Thymus (tissue), 11 donors: ENCODE data around the gene VEPH1. TPM values are rescaled to one million over a fixed set of nuclear protein-coding genes. Genes with fewer than 3 reads are reported as not detected.

ENCODE experiments used
- DNase-seq, 9 donors: peaks; one replicate each; pipeline ENCODE4 v3.0.0-alpha.2; 2013; ENCODE audit warnings: low spot score in 9 of 9, low read depth in 6 of 9, missing footprints in 1 of 9
- H3K27ac ChIP-seq, 2 donors: one replicate each; pipeline ENCODE4 v1.5.1; 2013; ENCODE audit warnings: control low read depth in 1 of 2, low read depth in 1 of 2, low read length in 1 of 2, mild to moderate bottlenecking in 1 of 2, moderate library complexity in 1 of 2
- H3K27me3 ChIP-seq, 2 donors: one replicate each; pipeline ENCODE4 v1.5.1; 2013; ENCODE audit warnings: low read length in 1 of 2; ENCODE audit not compliant: control insufficient read depth in 2 of 2, insufficient read depth in 1 of 2
- H3K36me3 ChIP-seq, 2 donors: one replicate each; pipeline ENCODE4 v1.5.1; 2013; ENCODE audit warnings: low read length in 1 of 2, mild to moderate bottlenecking in 1 of 2, moderate library complexity in 1 of 2; ENCODE audit not compliant: control insufficient read depth in 2 of 2, insufficient read depth in 2 of 2
- H3K4me1 ChIP-seq, 2 donors: one replicate each; pipeline ENCODE4 v1.5.1; 2013; ENCODE audit warnings: low read length in 2 of 2; ENCODE audit not compliant: control insufficient read depth in 2 of 2, insufficient read depth in 2 of 2
- H3K4me3 ChIP-seq, 2 donors: one replicate each; pipeline ENCODE4 v1.5.1; 2013; ENCODE audit warnings: low read length in 2 of 2, control low read depth in 1 of 2, mild to moderate bottlenecking in 1 of 2
- H3K9me3 ChIP-seq, 2 donors: one replicate each; pipeline ENCODE4 v1.5.1; 2013; ENCODE audit warnings: low read length in 1 of 2, mild to moderate bottlenecking in 1 of 2; ENCODE audit not compliant: control insufficient read depth in 2 of 2, insufficient read depth in 1 of 2
- WGBS: extraction: QIAGEN DNeasy Blood & Tissue Kit; methylation state at CpG from one replicate; pipeline ENCODE4 v1.1.7; 2013; 5-methylcytosine and 5-hydroxymethylcytosine counted together
- polyA plus RNA-seq: library from polyadenylated mRNA; stranded (reverse); fragments of 200-250 nt; gene quantifications from one replicate; pipeline ENCODE4 v1.2.3, GENCODE V29; 2013
- total RNA-seq: library from RNA; stranded (reverse); fragments of 120-200 nt; gene quantifications from one replicate; pipeline ENCODE4 v1.2.4, GENCODE V29; 2013
- donor health status: healthy.

VEPH1 gene
- total and polyA plus RNA-seq, 2 donors = 0.19 to 1.5 TPM

GRCh38 chr3:157469561-157470294 is 33.5 kb downstream of the VEPH1 start:
- no peak for DNase-seq
- Histone ChIP-seq H3K36me3 (no peaks in the 10 kb centered on the region), H3K9me3 (no peaks in the 10 kb centered on the region), H3K27ac (no peak overlapping the region), H3K27me3 (no peaks in the 10 kb centered on the region), H3K4me3 (no peak overlapping the region), H3K4me1 (no peaks in the 10 kb centered on the region)
- WGBS = 89% methylated on average over 7 of the region's 7 CpGs

GRCh38 chr3:157467200-157467599 is 36.0 kb downstream of the VEPH1 start:
- 77% methylated on average over 1 of the region's 1 CpG for WGBS
- Histone ChIP-seq H3K4me3 (no peak overlapping the region), H3K4me1 (no peaks in the 10 kb centered on the region), H3K36me3 (no peaks in the 10 kb centered on the region), H3K27me3 (no peaks in the 10 kb centered on the region), H3K27ac (no peak overlapping the region), H3K9me3 (no peaks in the 10 kb centered on the region)
- DNase-seq = no peak

- 96% methylated on average over 1 of the region's 1 CpG for WGBS
- Histone ChIP-seq H3K27ac (no peak overlapping the region), H3K9me3 (no peaks in the 10 kb centered on the region), H3K36me3 (no peaks in the 10 kb centered on the region), H3K4me1 (no peaks in the 10 kb centered on the region), H3K4me3 (no peak overlapping the region), H3K27me3 (no peaks in the 10 kb centered on the region)
- no peak for DNase-seq
Measured at GRCh38 chr3:157465741-157466140, 37.5 kb downstream of the VEPH1 start.

GRCh38 chr3:157464321-157464720 is 38.9 kb downstream of the VEPH1 start:
- Histone ChIP-seq H3K4me1 (no peaks in the 10 kb centered on the region), H3K27ac (no peak overlapping the region), H3K9me3 (no peaks in the 10 kb centered on the region), H3K4me3 (no peak overlapping the region), H3K36me3 (no peaks in the 10 kb centered on the region), H3K27me3 (no peaks in the 10 kb centered on the region)
- no peak for DNase-seq
- 88% methylated on average over 3 of the region's 3 CpGs for WGBS

GRCh38 chr3:157463816-157464215 is 39.4 kb downstream of the VEPH1 start:
- Histone ChIP-seq H3K27me3 (no peaks in the 10 kb centered on the region), H3K4me1 (no peaks in the 10 kb centered on the region), H3K27ac (no peak overlapping the region), H3K9me3 (no peaks in the 10 kb centered on the region), H3K4me3 (no peak overlapping the region), H3K36me3 (no peaks in the 10 kb centered on the region)
- DNase-seq = no peak
- WGBS = 91% methylated on average over 1 of the region's 1 CpG

GRCh38 chr3:157460253-157460652 is 43.0 kb downstream of the VEPH1 start:
- no peaks in the 10 kb centered on the region for H3K4me1 ChIP-seq
- H3K9me3 ChIP-seq = no peaks in the 10 kb centered on the region
- no peaks in the 10 kb centered on the region for H3K36me3 ChIP-seq
- H3K27ac ChIP-seq = no peak overlapping the region
- H3K27me3 ChIP-seq = no peaks in the 10 kb centered on the region
- WGBS = 94% methylated on average over 2 of the region's 2 CpGs
- no peak overlapping the region for H3K4me3 ChIP-seq
- DNase-seq = no peak

GRCh38 chr3:157459706-157460105 is 43.5 kb downstream of the VEPH1 start:
- no peaks in the 10 kb centered on the region for H3K4me1 ChIP-seq
- WGBS = 81% methylated on average over 2 of the region's 2 CpGs

GRCh38 chr3:157453824-157454223 is 49.4 kb downstream of the VEPH1 start:
- H3K4me1 ChIP-seq = no peaks in the 10 kb centered on the region
- H3K9me3 ChIP-seq = no peaks in the 10 kb centered on the region
- no peaks in the 10 kb centered on the region for H3K27me3 ChIP-seq
- no peak for DNase-seq
- no peak overlapping the region for H3K27ac ChIP-seq
- H3K4me3 ChIP-seq = no peak overlapping the region
- no peaks in the 10 kb centered on the region for H3K36me3 ChIP-seq
- WGBS = 95% methylated on average over 1 of the region's 1 CpG

More at GRCh38 chr3:157459706-157460105, 43.5 kb downstream of the VEPH1 start:
- no peaks in the 10 kb centered on the region for H3K36me3 ChIP-seq
- H3K27me3 ChIP-seq = no peaks in the 10 kb centered on the region
- no peak overlapping the region for H3K27ac ChIP-seq
- no peak overlapping the region for H3K4me3 ChIP-seq
- no peaks in the 10 kb centered on the region for H3K9me3 ChIP-seq
- DNase-seq = no peak

- Histone ChIP-seq H3K27me3 (no peaks in the 10 kb centered on the region), H3K4me3 (no peak overlapping the region), H3K4me1 (no peaks in the 10 kb centered on the region), H3K27ac (no peak overlapping the region), H3K9me3 (no peaks in the 10 kb centered on the region), H3K36me3 (no peaks in the 10 kb centered on the region)
- DNase-seq = no peak
- 41% methylated on average over 3 of the region's 3 CpGs for WGBS
Measured at GRCh38 chr3:157452097-157452496, 51.1 kb downstream of the VEPH1 start.
